PC-9 (cell line): ENCODE measurements around the gene MCTP1. TPM values are rescaled to one million over a fixed set of nuclear protein-coding genes. Genes with fewer than 3 reads are reported as not detected.

Source experiments
- BruUV-seq: library from RNA; stranded (reverse); fragments of 400-500 nt; replicated peaks from 2 replicates; lab custom pipeline; 2021; lab: Mats Ljungman, UMichigan
- CTCF ChIA-PET: fragments of 300-600 bp; sonication (Branson Sonifier 250); formaldehyde crosslinking; loops from one replicate; lab custom pipeline; 2022; ENCODE audit warnings: antibody characterized with exemption; lab: Charles Lee
- POLR2A ChIA-PET: fragments of 300-600 bp; sonication (Branson Sonifier 250); formaldehyde crosslinking; loops from one replicate; lab custom pipeline; 2022; ENCODE audit warnings: antibody characterized with exemption; ENCODE audit not compliant: unreplicated experiment; lab: Charles Lee
- DNase-seq, 2 experiments: peaks; one replicate each; pipeline versions ENCODE4 v3.0.0 to v3.0.0-alpha.2; 2015 to 2022; ENCODE audit warnings: mixed read lengths in 1 of 2
- H2AFZ ChIP-seq: fragments of 200-600 bp; sonication (generic); 2 replicates; pipeline ENCODE4 v1.8.1; 2017; ENCODE audit warnings: antibody characterized with exemption
- H3F3A ChIP-seq: fragments of 200-600 bp; sonication (generic); 2 replicates; pipeline ENCODE4 v1.8.1; 2017; ENCODE audit warnings: antibody characterized with exemption, mild to moderate bottlenecking, low read depth; ENCODE audit not compliant: insufficient read depth
- H3K27ac ChIP-seq: fragments of 200-600 bp; sonication (generic); 2 replicates; pipeline ENCODE4 v1.6.1; 2016; ENCODE audit warnings: mixed run types
- H3K27me3 ChIP-seq: fragments of 200-600 bp; sonication (generic); 2 replicates; pipeline ENCODE4 v1.6.1; 2016; ENCODE audit warnings: low read depth, mixed run types; ENCODE audit not compliant: insufficient read depth
- H3K36me3 ChIP-seq: fragments of 200-600 bp; sonication (generic); 2 replicates; pipeline ENCODE4 v1.6.1; 2016; ENCODE audit warnings: low read depth, mixed run types
- H3K4me1 ChIP-seq: fragments of 200-600 bp; sonication (generic); replicated peaks from 2 replicates; pipeline ENCODE4 v1.6.1; 2016; ENCODE audit warnings: mixed run types; ENCODE audit not compliant: insufficient read depth
- H3K4me2 ChIP-seq: fragments of 200-600 bp; sonication (generic); 2 replicates; pipeline ENCODE4 v1.6.1; 2017; ENCODE audit warnings: mixed run types
- H3K4me3 ChIP-seq: fragments of 200-600 bp; sonication (generic); 2 replicates; pipeline ENCODE4 v1.6.1; 2016; ENCODE audit warnings: mixed run types
- H3K79me2 ChIP-seq: fragments of 200-600 bp; sonication (generic); 2 replicates; pipeline ENCODE4 v1.6.1; 2017; ENCODE audit warnings: low read depth, mixed run types
- H3K9me2 ChIP-seq: fragments of 200-600 bp; sonication (generic); 2 replicates; pipeline ENCODE4 v1.8.1; 2017; ENCODE audit warnings: mild to moderate bottlenecking; ENCODE audit not compliant: insufficient read depth
- H3K9me3 ChIP-seq: fragments of 200-600 bp; sonication (generic); 2 replicates; pipeline ENCODE4 v1.8.1; 2016; ENCODE audit warnings: low read depth; ENCODE audit not compliant: insufficient read depth
- H4K20me1 ChIP-seq: fragments of 200-600 bp; sonication (generic); 2 replicates; pipeline ENCODE4 v1.8.1; 2017; ENCODE audit not compliant: insufficient read depth
- EZH2 ChIP-seq: fragments of 200-600 bp; sonication (generic); IDR thresholded peaks from 2 replicates; pipeline ENCODE4 v1.8.0; 2017; ENCODE audit warnings: antibody characterized with exemption, low read depth
- intact Hi-C: fragments of 100-400 bp; cut with micrococcal nuclease; formaldehyde crosslinking; loops from one replicate; pipeline ENCODE4 v1.10.0; 2022; ENCODE audit not compliant: unreplicated experiment
- total RNA-seq: library from RNA; stranded (reverse); gene quantifications from 2 replicates; pipeline ENCODE4 v1.2.3, GENCODE V29; 2021
- TF ChIP-seq, protein P1 (sequence below): fragments of 200-600 bp; sonication (generic); conservative IDR thresholded peaks from 2 replicates; pipeline ENCODE4 v1.6.1; 2017; ENCODE audit warnings: mixed run types, antibody characterized with exemption, mild to moderate bottlenecking, moderate library complexity

Gene MCTP1
- total RNA-seq, 1 experiment from 2014 or later, result 3.9 TPM

GRCh38 chr5:94888674-94889073 lies 396.2 kb downstream of the MCTP1 start:
- POLR2A ChIA-PET, result no interaction called here
- Histone ChIP-seq H3K4me1 (no peaks in the 10 kb centered on the region), H3K4me2 (no peak overlapping the region), H3K9me2 (no peaks in the 10 kb centered on the region), H3K9me3 (no peaks in the 10 kb centered on the region), H3K79me2 (no peaks in the 10 kb centered on the region), H3K27me3 (no peaks in the 10 kb centered on the region), H3K36me3 (no peaks in the 10 kb centered on the region), H2AFZ (no peak overlapping the region), H3K4me3 (no peak overlapping the region), H3K27ac (no peak overlapping the region), H3F3A (no peaks in the 10 kb centered on the region), H4K20me1 (no peaks in the 10 kb centered on the region)
- no peak for TF ChIP-seq EZH2
- TF ChIP-seq, protein P1, sequence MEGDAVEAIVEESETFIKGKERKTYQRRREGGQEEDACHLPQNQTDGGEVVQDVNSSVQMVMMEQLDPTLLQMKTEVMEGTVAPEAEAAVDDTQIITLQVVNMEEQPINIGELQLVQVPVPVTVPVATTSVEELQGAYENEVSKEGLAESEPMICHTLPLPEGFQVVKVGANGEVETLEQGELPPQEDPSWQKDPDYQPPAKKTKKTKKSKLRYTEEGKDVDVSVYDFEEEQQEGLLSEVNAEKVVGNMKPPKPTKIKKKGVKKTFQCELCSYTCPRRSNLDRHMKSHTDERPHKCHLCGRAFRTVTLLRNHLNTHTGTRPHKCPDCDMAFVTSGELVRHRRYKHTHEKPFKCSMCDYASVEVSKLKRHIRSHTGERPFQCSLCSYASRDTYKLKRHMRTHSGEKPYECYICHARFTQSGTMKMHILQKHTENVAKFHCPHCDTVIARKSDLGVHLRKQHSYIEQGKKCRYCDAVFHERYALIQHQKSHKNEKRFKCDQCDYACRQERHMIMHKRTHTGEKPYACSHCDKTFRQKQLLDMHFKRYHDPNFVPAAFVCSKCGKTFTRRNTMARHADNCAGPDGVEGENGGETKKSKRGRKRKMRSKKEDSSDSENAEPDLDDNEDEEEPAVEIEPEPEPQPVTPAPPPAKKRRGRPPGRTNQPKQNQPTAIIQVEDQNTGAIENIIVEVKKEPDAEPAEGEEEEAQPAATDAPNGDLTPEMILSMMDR, result no peak
- CTCF ChIA-PET, result no interaction called here
- no peak for DNase-seq
- no TSS peak for BruUV-seq
- intact Hi-C loops, result no loop called here

GRCh38 chr5:94885931-94886330 lies 399.0 kb downstream of the MCTP1 start:
- no peaks in the 10 kb centered on the region for H3K79me2 ChIP-seq
- CTCF ChIA-PET, result no interaction called here
- H3K27me3 ChIP-seq, result no peaks in the 10 kb centered on the region
- no peaks in the 10 kb centered on the region for H4K20me1 ChIP-seq
- TF ChIP-seq, protein P1, result no peak
- no peak for TF ChIP-seq EZH2
- H2AFZ ChIP-seq, result no peak overlapping the region
- no peak overlapping the region for H3K4me2 ChIP-seq
- no peaks in the 10 kb centered on the region for H3K4me1 ChIP-seq
- H3K36me3 ChIP-seq, result no peaks in the 10 kb centered on the region
- no peak overlapping the region for H3K4me3 ChIP-seq
- BruUV-seq, result no TSS peak
- intact Hi-C loops, result no loop called here
- DNase-seq, result no peak
- no peaks in the 10 kb centered on the region for H3K9me3 ChIP-seq
- H3K27ac ChIP-seq, result no peak overlapping the region
- H3K9me2 ChIP-seq, result no peaks in the 10 kb centered on the region
- POLR2A ChIA-PET, result no interaction called here
- no peaks in the 10 kb centered on the region for H3F3A ChIP-seq

DNA sequence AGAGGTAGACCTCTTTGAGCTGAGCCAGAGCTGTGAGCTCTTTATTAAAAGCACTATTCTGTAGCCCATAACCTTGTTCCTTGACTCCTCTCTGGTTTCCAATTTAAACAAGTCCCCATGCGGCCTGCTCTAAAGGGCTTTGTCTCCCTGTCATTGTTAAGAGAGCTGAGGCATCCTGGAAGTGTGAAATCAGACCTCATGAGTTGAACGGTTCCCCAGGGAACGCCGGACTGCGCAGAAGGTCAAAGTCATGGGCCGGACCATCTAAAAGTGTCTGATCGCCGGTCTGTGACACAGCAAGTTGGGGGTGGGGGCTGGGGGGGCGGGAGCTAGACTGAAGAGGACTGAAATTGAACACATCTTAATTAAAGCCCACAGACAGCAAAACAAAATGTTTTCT lies 400.6 kb downstream of the MCTP1 start:
- no peak for DNase-seq
- CTCF ChIA-PET, result no interaction called here
- no peak overlapping the region for H2AFZ ChIP-seq
- H3K4me1 ChIP-seq, result no peaks in the 10 kb centered on the region
- intact Hi-C loops, result no loop called here
- H3K27ac ChIP-seq, result no peak overlapping the region
- TF ChIP-seq, protein P1, result no peak
- no peak for TF ChIP-seq EZH2
- H3K9me3 ChIP-seq, result no peaks in the 10 kb centered on the region
- no peaks in the 10 kb centered on the region for H3F3A ChIP-seq
- no peaks in the 10 kb centered on the region for H3K36me3 ChIP-seq
- H3K27me3 ChIP-seq, result no peaks in the 10 kb centered on the region
- no peaks in the 10 kb centered on the region for H3K9me2 ChIP-seq
- POLR2A ChIA-PET, result interaction anchor here (0.6 kb wide), 1 partner anchor 11 kb away, joined by 6 read pairs; no protein-coding TSS in a partner anchor
- no peaks in the 10 kb centered on the region for H4K20me1 ChIP-seq
- H3K4me3 ChIP-seq, result no peak overlapping the region
- no TSS peak for BruUV-seq
- H3K79me2 ChIP-seq, result no peaks in the 10 kb centered on the region
- no peak overlapping the region for H3K4me2 ChIP-seq
